ENCODE results near the gene IRAK1.
"Not testable (repeated sequence)": the region's sequence is repeated elsewhere in the genome, so short reads cannot be mapped to it uniquely, and the experiment has no call there.

IRAK1 gene

GRCh38 chrX:154018518-154019060 lies 1.1 kb downstream of the IRAK1 start:
- DNase-seq: no peak

DNA sequence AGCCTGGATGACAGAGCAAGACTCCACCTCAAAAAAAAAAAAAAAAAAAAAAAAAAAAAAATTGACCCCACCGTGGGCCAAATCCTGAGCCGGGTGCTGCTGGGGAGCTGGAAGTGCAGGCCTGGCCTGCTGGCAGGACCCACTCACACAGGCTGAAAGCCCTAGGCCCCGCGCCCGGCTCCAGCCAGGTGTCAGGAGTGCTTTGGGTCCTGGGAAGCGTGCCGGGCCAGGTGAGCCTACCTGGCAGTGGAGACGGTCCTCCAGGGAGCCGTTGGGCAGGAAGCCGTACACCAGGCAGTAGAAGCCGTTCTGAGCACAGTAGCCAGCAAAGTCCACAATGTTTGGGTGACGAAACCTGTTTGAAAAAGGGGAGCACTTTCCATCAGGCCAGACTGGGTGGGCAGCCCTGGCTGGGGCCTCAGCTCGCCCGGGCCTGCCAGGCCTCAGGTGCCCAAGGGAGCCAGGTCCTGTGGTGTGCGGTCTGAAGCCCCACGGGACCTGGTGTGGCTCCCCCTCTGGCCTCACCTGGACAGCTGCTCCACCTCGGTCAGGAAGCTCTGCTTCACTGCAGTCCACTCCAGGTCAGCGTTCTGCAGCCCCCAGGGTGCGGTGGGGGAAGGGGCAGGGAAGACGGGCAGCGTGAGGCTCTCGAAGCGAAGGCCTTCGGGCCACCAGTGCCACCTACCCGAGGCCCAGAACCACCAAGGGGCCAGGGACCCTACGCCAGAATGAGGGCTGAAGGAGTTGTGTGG lies 1.8 kb downstream of the IRAK1 start:
- DNase-seq: no peak

GRCh38 chrX:154016366-154017076 lies 3.2 kb downstream of the IRAK1 start:
- no peak for DNase-seq

- no peak for DNase-seq
Observed at GRCh38 chrX:154015581-154016264, 4.0 kb downstream of the IRAK1 start.

DNA sequence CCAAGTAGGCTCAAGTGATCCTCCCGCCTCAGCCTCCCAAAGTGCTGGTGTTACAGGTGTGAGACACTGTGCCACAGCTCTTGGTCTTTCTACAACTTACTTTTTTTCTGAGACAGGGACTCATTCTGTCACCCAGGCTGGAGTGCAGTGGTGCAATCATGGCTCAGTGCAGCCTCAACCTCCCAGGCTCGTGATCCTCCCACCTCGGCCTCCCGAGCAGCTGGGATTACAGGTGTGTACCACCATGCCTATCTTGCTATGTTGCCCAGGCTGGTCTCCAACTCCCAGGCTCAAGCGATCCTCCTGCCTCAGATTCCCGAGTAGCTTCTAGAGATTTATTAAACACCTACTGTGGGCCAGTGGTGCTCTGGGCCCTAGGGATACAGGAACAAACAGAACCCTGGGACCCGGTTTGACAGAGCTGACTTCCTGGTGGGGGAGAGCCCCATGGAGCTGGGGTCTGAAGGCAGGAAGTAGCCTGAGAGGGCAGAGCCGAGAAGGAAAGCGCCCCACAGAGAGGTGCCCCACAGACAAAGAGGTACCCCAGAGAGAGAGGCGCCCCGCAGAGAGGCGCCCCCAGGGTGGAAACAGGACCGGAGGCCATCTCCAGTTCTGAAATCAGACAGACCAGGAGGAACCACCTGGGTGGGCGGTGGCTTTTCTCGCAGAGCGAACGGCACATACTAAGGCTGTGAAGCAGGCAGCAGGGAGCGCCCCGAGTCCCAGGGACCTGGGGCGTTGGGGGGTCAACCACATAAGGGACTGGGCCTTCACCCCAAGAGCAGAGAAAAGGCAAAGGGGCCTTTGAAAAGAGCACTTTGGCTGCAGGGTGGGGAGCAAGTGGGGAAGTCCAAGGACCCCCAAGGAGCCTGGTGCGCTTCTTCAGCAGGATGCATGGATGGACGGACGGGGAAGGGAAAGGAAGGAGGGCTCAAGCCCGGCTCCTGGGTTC lies 5.0 kb downstream of the IRAK1 start:
- DNase-seq: no peak

DNA sequence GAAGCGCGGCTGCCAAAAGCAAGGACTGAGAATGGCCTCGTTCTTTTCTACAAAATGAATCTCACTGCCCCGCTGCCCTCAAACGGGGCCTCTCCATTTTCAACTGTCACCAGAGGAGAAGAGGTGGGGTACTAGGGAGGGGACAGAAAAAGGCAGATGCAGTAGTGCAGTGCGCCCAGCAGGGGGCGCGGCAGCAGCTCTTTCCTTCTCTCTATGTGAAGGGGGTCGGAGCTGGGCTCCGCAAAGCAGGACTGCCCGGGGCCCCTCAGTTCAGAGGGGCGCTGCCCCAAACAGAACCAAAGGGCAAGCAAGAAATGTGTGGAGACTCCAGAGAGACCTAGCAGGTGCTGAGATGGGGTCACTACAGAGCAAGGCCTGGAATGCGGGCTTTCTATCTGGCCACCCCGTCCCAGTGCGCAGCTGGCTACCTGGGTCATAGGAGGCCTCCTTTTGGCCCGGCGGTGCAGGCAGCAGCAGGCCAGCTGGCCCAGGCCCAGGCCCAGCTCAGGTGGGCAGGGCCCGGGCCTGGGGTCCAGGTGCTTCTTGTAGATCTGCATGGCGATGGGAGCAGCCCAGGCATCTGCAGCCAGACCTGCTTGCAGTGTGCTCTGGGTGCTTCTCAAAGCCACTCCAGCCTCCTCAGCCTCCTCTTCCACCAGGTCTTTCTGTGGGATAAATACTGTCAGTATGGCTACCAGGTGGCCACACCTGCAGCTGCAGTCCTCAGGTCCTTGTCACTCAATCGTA lies 5.9 kb downstream of the IRAK1 start:
- DNase-seq: peak; percentile 63

- no peak for DNase-seq
Observed at GRCh38 chrX:154013001-154013421, 6.7 kb downstream of the IRAK1 start.

DNA sequence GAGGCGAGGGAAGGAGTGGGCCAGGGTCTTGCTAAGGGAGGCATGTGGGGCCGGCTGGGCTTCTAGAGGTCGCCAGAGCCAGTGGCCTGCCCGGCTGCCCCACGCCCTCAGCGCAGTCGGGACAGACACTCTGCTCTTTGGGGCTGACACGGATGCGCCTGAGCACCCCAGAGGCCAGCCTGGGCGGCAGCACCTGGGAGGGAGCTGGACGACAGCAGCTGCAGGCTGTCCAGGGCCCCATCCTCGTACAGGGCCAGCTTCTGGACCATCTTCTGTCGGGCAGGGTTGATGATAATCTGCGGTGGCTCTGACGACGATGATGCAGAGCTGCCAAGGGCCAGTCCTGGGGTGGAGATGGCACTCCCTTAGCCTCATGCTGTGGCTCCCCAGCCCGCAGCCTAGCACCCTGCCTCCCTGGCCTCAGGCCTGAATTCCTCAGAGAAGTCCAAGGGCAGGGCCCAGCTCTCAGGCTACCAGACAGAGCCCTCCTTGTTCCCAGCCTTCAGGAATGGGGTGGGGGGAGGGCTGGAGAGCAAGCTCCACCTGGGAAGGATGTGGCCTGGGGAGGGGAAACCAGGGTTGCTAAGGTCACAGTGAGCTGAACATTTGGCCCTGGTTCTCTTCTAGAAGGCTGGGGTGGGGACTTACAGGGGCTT lies 7.2 kb downstream of the IRAK1 start:
- DNase-seq: no peak

DNA sequence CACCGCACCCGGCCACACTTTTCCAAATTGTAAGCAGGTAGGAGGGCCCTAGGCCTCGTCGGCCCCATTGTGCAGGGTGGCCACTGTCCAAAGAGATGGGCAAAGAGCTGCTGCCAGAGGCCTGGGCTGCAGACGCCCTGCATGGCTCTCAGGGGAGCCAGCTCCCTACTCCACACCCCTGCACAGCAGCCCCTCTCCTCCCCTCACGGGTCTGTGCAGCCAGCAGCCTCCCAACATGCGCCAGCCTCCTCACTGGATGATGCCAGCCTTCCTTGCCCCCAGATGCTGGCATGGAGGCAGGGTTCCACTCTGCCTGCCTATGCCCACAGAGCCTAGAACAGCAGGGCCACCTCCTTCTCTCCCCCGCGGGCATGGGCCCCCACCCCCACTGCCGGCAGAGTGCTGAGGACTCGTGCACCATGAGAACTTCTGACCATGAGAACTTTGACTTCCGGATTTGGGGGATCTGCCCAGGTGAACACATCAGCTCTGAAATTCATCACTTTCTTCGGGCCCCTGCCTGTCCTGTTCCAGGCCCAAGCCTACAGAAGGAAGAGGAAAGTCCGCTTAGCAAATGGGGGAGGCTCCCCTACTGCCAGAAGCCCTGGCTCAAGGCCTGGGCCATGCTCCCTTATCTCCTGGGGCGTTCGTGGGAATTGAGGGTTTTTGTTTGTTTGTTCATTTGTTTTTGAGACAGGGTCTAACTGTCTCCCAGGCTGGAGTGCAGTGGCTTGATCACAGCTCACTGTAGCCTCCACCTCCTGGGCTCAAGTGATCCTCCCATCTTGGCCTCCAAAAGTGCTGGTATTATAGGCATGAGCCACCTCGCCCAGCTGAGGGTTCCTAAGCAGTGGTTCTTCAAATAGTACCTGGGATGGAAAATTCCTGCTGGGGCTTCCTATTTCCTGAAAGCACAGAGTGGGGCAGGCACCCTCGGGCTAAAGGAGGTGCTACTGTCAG lies 8.0 kb downstream of the IRAK1 start:
- no peak for DNase-seq

DNA sequence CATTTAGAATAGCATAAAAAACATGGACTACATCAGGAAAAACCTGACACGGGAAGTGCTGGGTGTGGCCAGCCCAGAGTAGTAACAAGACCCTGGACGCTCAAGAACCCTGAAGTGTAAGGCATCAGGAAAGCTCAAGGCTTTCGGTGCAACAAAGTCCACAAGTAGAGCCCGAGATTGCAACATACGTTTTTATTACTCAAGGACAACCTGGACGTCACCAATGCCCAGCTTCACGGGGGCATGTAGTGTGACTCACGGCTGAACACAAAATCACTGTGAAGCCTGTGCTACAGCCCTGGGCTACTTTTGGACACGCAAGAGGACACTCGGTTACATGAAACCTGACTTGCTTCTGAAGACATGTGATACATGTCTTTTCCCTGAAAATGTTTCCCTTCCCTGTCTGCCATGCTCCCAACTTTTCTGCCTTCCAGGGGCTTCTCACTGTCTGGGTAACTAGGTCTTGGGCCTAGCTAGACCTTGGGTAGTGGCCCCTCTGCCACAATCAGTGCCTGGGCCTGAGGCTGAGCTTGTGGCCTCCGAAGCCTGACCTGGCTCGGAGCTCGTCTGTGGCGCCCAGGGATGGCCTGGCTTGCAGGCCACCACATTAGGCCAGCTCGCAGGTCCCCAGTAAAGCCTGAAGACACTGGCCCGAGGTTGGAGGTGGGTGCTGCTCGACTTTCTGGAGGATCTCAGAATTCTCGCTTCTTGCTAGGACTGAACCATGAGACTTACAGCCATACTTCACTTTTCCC lies 9.2 kb downstream of the IRAK1 start:
- no peak for DNase-seq

- DNase-seq: no peak
Observed at GRCh38 chrX:154008521-154008920, 11.2 kb downstream of the IRAK1 start.

GRCh38 chrX:154006947-154007346 lies 12.8 kb downstream of the IRAK1 start:
- DNase-seq: no peak

GRCh38 chrX:154004315-154004714 lies 15.4 kb downstream of the IRAK1 start:
- no peak for DNase-seq

- DNase-seq: peak; percentile 68
Observed at GRCh38 chrX:154002215-154002719, 17.4 kb downstream of the IRAK1 start.

DNA sequence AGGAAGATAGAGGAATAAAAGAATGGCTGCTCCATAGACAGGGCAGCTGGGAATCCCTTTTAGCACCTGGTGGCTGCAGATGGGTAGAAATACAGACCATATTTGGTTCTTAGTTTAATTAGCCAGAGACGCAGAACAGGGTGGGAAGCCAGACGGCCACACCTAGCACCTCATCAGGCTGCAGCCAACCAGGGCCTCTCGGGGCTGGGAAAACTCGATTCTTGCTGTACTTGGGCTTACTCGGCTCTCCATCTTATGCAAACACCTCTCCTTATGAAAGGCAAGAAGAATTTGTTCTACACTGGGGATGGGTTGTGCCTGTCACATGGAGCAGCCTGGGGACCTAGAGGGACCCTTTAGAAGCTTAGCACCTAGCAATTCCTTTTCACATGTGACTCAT lies 19.7 kb downstream of the IRAK1 start:
- no peak for DNase-seq

DNA sequence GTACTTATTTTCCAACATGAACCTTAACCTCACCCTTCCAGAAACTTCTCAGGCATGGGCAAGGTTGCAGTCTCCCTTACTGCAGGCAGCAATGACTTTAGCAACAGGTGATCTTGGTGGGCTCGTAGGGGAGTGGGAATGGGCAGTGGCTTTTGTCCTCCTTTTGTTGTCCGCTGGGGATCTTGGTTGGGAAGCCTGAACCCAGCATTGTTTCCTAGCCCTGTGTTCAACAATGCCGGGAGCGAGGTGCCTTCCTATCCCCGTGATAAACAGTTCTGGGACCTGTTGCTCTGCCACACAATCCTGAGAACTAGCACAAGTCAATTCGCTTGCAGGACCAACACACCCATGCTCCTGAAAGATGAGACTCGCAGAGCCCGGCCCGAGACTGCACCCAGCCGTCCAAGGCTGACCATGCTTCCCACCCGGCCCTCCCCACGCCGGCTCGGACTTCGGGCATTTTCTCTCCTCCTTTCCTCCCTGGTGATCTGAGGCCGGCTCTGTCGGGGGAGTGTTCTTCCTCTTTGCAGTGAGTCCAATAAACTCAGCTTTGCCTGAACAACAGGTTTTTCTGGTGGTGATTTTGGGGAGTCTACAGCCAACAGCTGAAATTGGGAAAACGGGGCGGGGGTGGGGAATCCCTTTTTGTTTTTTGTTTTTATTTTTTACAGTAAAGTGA lies 20.2 kb downstream of the IRAK1 start:
- DNase-seq: no peak

- no peak for DNase-seq
Observed at GRCh38 chrX:153995504-153995903, 24.2 kb downstream of the IRAK1 start.

DNA sequence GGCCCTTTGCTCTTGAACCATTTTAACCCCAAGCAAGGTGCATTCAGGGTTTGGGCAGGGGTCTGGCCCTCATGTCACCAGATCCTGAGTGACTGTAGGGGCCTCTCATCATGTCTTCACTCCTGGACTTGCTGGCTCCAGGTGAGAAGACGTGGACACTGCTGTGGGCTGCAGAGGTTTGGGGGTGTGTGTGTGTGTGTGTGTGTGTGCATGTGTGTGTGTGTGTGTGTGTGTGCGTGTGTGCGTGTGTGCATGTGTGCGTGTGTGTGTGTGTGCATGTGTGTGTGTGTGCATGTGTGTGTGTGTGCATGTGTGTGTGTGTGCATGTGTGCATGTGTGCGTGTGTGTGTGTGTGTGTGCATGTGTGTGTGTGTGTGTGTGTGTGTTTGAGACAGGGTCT lies 25.3 kb downstream of the IRAK1 start:
- not testable (repeated sequence) for DNase-seq
